ENCODE data around the gene NUDT14. TPM values are rescaled to one million over a fixed set of nuclear protein-coding genes. Genes with fewer than 3 reads are reported as not detected.

NUDT14 gene
- polyA plus RNA-seq, 1 donor from 2014 or later, result 55.0 TPM

GRCh38 chr14:105173145-105173544 lies 8.0 kb downstream of the NUDT14 start:
- H4K20me1 ChIP-seq (ENCODE audit: insufficient read depth), result no peaks in the 10 kb centered on the region
- no peak overlapping the region for H3K4me3 ChIP-seq (ENCODE audit: low read length)
- TF ChIP-seq REST (IDR thresholded peaks at IDR 0.05; ENCODE audit: borderline replicate concordance) (no peak), MXI1 (conservative IDR thresholded peaks at IDR 0.05; ENCODE audit: poor library complexity, severe bottlenecking) (no peak), SMC3 (conservative IDR thresholded peaks at IDR 0.05; ENCODE audit: poor library complexity) (no peak), RAD21 (conservative IDR thresholded peaks at IDR 0.05) (no peak), TAF1 (IDR thresholded peaks at IDR 0.05; ENCODE audit: low read depth) (no peak), CTCF (IDR thresholded peaks at IDR 0.05; ENCODE audit: poor library complexity, severe bottlenecking) (no peak), EZH2 (IDR thresholded peaks at IDR 0.05; ENCODE audit: borderline replicate concordance, insufficient read depth, low read length, poor library complexity, severe bottlenecking) (no peak), POLR2AphosphoS5 (IDR thresholded peaks at IDR 0.05) (no peak), EP300 (conservative IDR thresholded peaks at IDR 0.05; ENCODE audit: poor library complexity, severe bottlenecking) (no peak)
- H3K9me3 ChIP-seq (ENCODE audit: low read length), result no peaks in the 10 kb centered on the region
- no peaks in the 10 kb centered on the region for H3K79me2 ChIP-seq (replicated peaks; ENCODE audit: insufficient read depth, low read length)
- no peak overlapping the region for H2AFZ ChIP-seq (ENCODE audit: low read depth, low read length)
- no peak overlapping the region for H3K4me2 ChIP-seq (ENCODE audit: low read length)
- no peaks in the 10 kb centered on the region for H3K9me2 ChIP-seq (ENCODE audit: insufficient read depth, low read length)
- no peaks in the 10 kb centered on the region for H3K36me3 ChIP-seq (ENCODE audit: insufficient read depth, low read length)
- H3F3A ChIP-seq (ENCODE audit: insufficient read depth, low read length, poor library complexity, severe bottlenecking), result no peaks in the 10 kb centered on the region
- H3K9ac ChIP-seq (ENCODE audit: low read length), result no peak overlapping the region
- no peaks in the 10 kb centered on the region for H3K27me3 ChIP-seq (ENCODE audit: insufficient read depth, low read depth, low read length)
- H3K27ac ChIP-seq (ENCODE audit: low read length), result no peak overlapping the region

GRCh38 chr14:105172476-105172875 lies 8.6 kb downstream of the NUDT14 start:
- Histone ChIP-seq H3K79me2 (replicated peaks; ENCODE audit: insufficient read depth, low read length) (no peaks in the 10 kb centered on the region), H4K20me1 (ENCODE audit: insufficient read depth) (no peaks in the 10 kb centered on the region), H2AFZ (ENCODE audit: low read depth, low read length) (no peak overlapping the region), H3K9me3 (ENCODE audit: low read length) (no peaks in the 10 kb centered on the region), H3K36me3 (ENCODE audit: insufficient read depth, low read length) (no peaks in the 10 kb centered on the region), H3K9me2 (ENCODE audit: insufficient read depth, low read length) (no peaks in the 10 kb centered on the region), H3K9ac (ENCODE audit: low read length) (no peak overlapping the region), H3K4me3 (ENCODE audit: low read length) (no peak overlapping the region), H3K27ac (ENCODE audit: low read length) (no peak overlapping the region), H3K4me2 (ENCODE audit: low read length) (no peak overlapping the region), H3F3A (ENCODE audit: insufficient read depth, low read length, poor library complexity, severe bottlenecking) (no peaks in the 10 kb centered on the region), H3K27me3 (ENCODE audit: insufficient read depth, low read depth, low read length) (no peaks in the 10 kb centered on the region)
- TF ChIP-seq TAF1 (IDR thresholded peaks at IDR 0.05; ENCODE audit: low read depth) (no peak), MXI1 (conservative IDR thresholded peaks at IDR 0.05; ENCODE audit: poor library complexity, severe bottlenecking) (no peak), REST (IDR thresholded peaks at IDR 0.05; ENCODE audit: borderline replicate concordance) (no peak), CTCF (IDR thresholded peaks at IDR 0.05; ENCODE audit: poor library complexity, severe bottlenecking) (no peak), RAD21 (conservative IDR thresholded peaks at IDR 0.05) (no peak), SMC3 (conservative IDR thresholded peaks at IDR 0.05; ENCODE audit: poor library complexity) (no peak), EZH2 (IDR thresholded peaks at IDR 0.05; ENCODE audit: borderline replicate concordance, insufficient read depth, low read length, poor library complexity, severe bottlenecking) (no peak), POLR2AphosphoS5 (IDR thresholded peaks at IDR 0.05) (no peak), EP300 (conservative IDR thresholded peaks at IDR 0.05; ENCODE audit: poor library complexity, severe bottlenecking) (no peak)

Measured in neural cell (in vitro differentiated cells).